ENCODE measurements around the gene LRRC8B.
"Not testable (repeated sequence)": the region's sequence is repeated elsewhere in the genome, so short reads cannot be mapped to it uniquely, and the experiment has no call there.

Gene LRRC8B

GRCh38 chr1:89608319-89608983 is 83.8 kb downstream of the LRRC8B start:
- DNase-seq (ENCODE audit: low read depth): no peak

- no peak for DNase-seq (ENCODE audit: low read depth)
Measured at GRCh38 chr1:89608984-89609725, 84.5 kb downstream of the LRRC8B start.

GRCh38 chr1:89609781-89610456 is 85.3 kb downstream of the LRRC8B start:
- DNase-seq (ENCODE audit: low read depth): no peak

GRCh38 chr1:89610457-89611011 is 85.9 kb downstream of the LRRC8B start:
- no peak for DNase-seq (ENCODE audit: low read depth)

- DNase-seq (ENCODE audit: low read depth): no peak
Measured at GRCh38 chr1:89611721-89612120, 87.1 kb downstream of the LRRC8B start.

GRCh38 chr1:89613928-89614327 is 89.3 kb downstream of the LRRC8B start:
- no peak for DNase-seq (ENCODE audit: low read depth)

- DNase-seq (ENCODE audit: low read depth): no peak
Measured at GRCh38 chr1:89615676-89616598, 91.3 kb downstream of the LRRC8B start.

- DNase-seq (ENCODE audit: low read depth): no peak
Measured at GRCh38 chr1:89616844-89617627, 92.4 kb downstream of the LRRC8B start.

GRCh38 chr1:89620664-89621063 is 96.0 kb downstream of the LRRC8B start:
- DNase-seq (ENCODE audit: low read depth): no peak

- DNase-seq (ENCODE audit: low read depth): no peak
Measured at GRCh38 chr1:89622895-89623294, 98.3 kb downstream of the LRRC8B start.

GRCh38 chr1:89624314-89624713 is 99.7 kb downstream of the LRRC8B start:
- DNase-seq (ENCODE audit: low read depth): no peak

- no peak for DNase-seq (ENCODE audit: low read depth)
Measured at GRCh38 chr1:89624715-89625323, 100.2 kb downstream of the LRRC8B start.

GRCh38 chr1:89627596-89627962 is 103.0 kb downstream of the LRRC8B start:
- DNase-seq (ENCODE audit: low read depth): no peak

- no peak for DNase-seq (ENCODE audit: low read depth)
Measured at GRCh38 chr1:89629146-89629545, 104.5 kb downstream of the LRRC8B start.

GRCh38 chr1:89629600-89629999 is 105.0 kb downstream of the LRRC8B start:
- not testable (repeated sequence) for DNase-seq (ENCODE audit: low read depth)

- no peak for DNase-seq (ENCODE audit: low read depth)
Measured at GRCh38 chr1:89630048-89630447, 105.4 kb downstream of the LRRC8B start.

GRCh38 chr1:89631816-89632656 is 107.4 kb downstream of the LRRC8B start:
- DNase-seq (ENCODE audit: low read depth): no peak

GRCh38 chr1:89632657-89633247 is 108.1 kb downstream of the LRRC8B start, which contains the start of gene LRRC8C:
Gene LRRC8C (plus strand): TSS chr1:89633120. CDS start chr1:89686474, 53,354 bp downstream.
- DNase-seq (ENCODE audit: low read depth): peak; percentile 38

GRCh38 chr1:89633248-89633799 is 108.7 kb downstream of the LRRC8B start:
- DNase-seq (ENCODE audit: low read depth): peak; percentile 57
